Neural cell (in vitro differentiated cells): ENCODE data around the gene KRTAP4-1. TPM values are rescaled to one million over a fixed set of nuclear protein-coding genes. Genes with fewer than 3 reads are reported as not detected.

Experiments used
- polyA plus RNA-seq: library from polyadenylated mRNA; depleted of rRNA; stranded (reverse); fragments of >200 nt; gene quantifications from 2 replicates; pipeline ENCODE4 v1.2.3, GENCODE V29; 2014
- small RNA-seq, 3 experiments: library from RNA; depleted of rRNA; stranded (forward); fragments of <200 nt; gene quantifications; one replicate each; pipeline ENCODE3, GENCODE V24; 2012

Gene KRTAP4-1
- polyA plus RNA-seq, 1 donor from 2014 or later = not detected

Small RNAs within 50 kb of the gene (small RNA-seq; reads per million reads assigned to genes)
- 0 reads per million in 3 experiments for gene KRTAP4-17P

Other genes with a start within 250 kb of the KRTAP4-1 start
- 0.37 and 0.86 TPM in 2 replicates for gene KRT23, start 247.3 kb downstream of the KRTAP4-1 start, polyA plus RNA-seq
- gene KRT39, start 218.0 kb downstream of the KRTAP4-1 start, polyA plus RNA-seq = not detected in 2 replicates
- not detected in 2 replicates for gene KRT40, start 200.6 kb downstream of the KRTAP4-1 start, polyA plus RNA-seq
- gene KRTAP3-3, start 190.7 kb downstream of the KRTAP4-1 start, polyA plus RNA-seq = not detected in 2 replicates
- not detected in 2 replicates for gene KRTAP3-2, start 185.0 kb downstream of the KRTAP4-1 start, polyA plus RNA-seq
- not detected in 2 replicates for gene KRTAP3-1, start 175.8 kb downstream of the KRTAP4-1 start, polyA plus RNA-seq
- gene KRTAP1-5, start 157.7 kb downstream of the KRTAP4-1 start, polyA plus RNA-seq = not detected in 2 replicates
- not detected in 2 replicates for gene KRTAP1-4, start 154.7 kb downstream of the KRTAP4-1 start, polyA plus RNA-seq
- not detected in 2 replicates for gene KRTAP1-3, start 150.0 kb downstream of the KRTAP4-1 start, polyA plus RNA-seq
- gene KRTAP1-1, start 143.5 kb downstream of the KRTAP4-1 start, polyA plus RNA-seq = not detected in 2 replicates
- gene KRTAP2-1, start 137.6 kb downstream of the KRTAP4-1 start, polyA plus RNA-seq = not detected in 2 replicates
- gene KRTAP2-2, start 129.7 kb downstream of the KRTAP4-1 start, polyA plus RNA-seq = not detected in 2 replicates
- gene KRTAP2-3, start 124.8 kb downstream of the KRTAP4-1 start, polyA plus RNA-seq = not detected in 2 replicates
- not detected in 2 replicates for gene KRTAP2-4, start 119.0 kb downstream of the KRTAP4-1 start, polyA plus RNA-seq
- gene KRTAP4-7, start 100.8 kb downstream of the KRTAP4-1 start, polyA plus RNA-seq = not detected in 2 replicates
- gene KRTAP4-8, start 86.8 kb downstream of the KRTAP4-1 start, polyA plus RNA-seq = not detected in 2 replicates
- not detected in 2 replicates for gene KRTAP4-16, start 82.7 kb downstream of the KRTAP4-1 start, polyA plus RNA-seq
- gene KRTAP4-9, start 79.5 kb downstream of the KRTAP4-1 start, polyA plus RNA-seq = not detected in 2 replicates
- gene KRTAP4-11, start 66.5 kb downstream of the KRTAP4-1 start, polyA plus RNA-seq = not detected in 2 replicates
- gene KRTAP4-12, start 60.7 kb downstream of the KRTAP4-1 start, polyA plus RNA-seq = not detected in 2 replicates
- gene KRTAP4-6, start 44.4 kb downstream of the KRTAP4-1 start, polyA plus RNA-seq = not detected in 2 replicates
- gene KRTAP4-5, start 35.1 kb downstream of the KRTAP4-1 start, polyA plus RNA-seq = not detected in 2 replicates
- gene KRTAP4-4, start 24.2 kb downstream of the KRTAP4-1 start, polyA plus RNA-seq = not detected in 2 replicates
- gene KRTAP4-3, start 16.7 kb downstream of the KRTAP4-1 start, polyA plus RNA-seq = not detected in 2 replicates
- gene KRTAP4-2, start 6.7 kb downstream of the KRTAP4-1 start, polyA plus RNA-seq = not detected in 2 replicates
- not detected in 2 replicates for gene KRTAP9-1, start 5.0 kb upstream of the KRTAP4-1 start, polyA plus RNA-seq
- not detected in 2 replicates for gene KRTAP9-2, start 41.7 kb upstream of the KRTAP4-1 start, polyA plus RNA-seq
- gene KRTAP9-3, start 47.5 kb upstream of the KRTAP4-1 start, polyA plus RNA-seq = not detected in 2 replicates
- not detected in 2 replicates for gene KRTAP9-8, start 53.1 kb upstream of the KRTAP4-1 start, polyA plus RNA-seq
- gene KRTAP9-4, start 64.8 kb upstream of the KRTAP4-1 start, polyA plus RNA-seq = not detected in 2 replicates
- gene KRTAP9-9, start 70.5 kb upstream of the KRTAP4-1 start, polyA plus RNA-seq = not detected in 2 replicates
- gene KRTAP9-6, start 80.5 kb upstream of the KRTAP4-1 start, polyA plus RNA-seq = not detected in 2 replicates
- not detected in 2 replicates for gene KRTAP9-7, start 90.8 kb upstream of the KRTAP4-1 start, polyA plus RNA-seq
- gene KRTAP29-1, start 117.9 kb upstream of the KRTAP4-1 start, polyA plus RNA-seq = not detected in 2 replicates
- gene KRTAP16-1, start 124.4 kb upstream of the KRTAP4-1 start, polyA plus RNA-seq = not detected in 2 replicates
- gene KRTAP17-1, start 130.8 kb upstream of the KRTAP4-1 start, polyA plus RNA-seq = not detected in 2 replicates
- gene KRT33A, start 165.9 kb upstream of the KRTAP4-1 start, polyA plus RNA-seq = not detected in 2 replicates
- gene KRT33B, start 184.9 kb upstream of the KRTAP4-1 start, polyA plus RNA-seq = not detected in 2 replicates
- not detected in 2 replicates for gene KRT34, start 197.4 kb upstream of the KRTAP4-1 start, polyA plus RNA-seq
- not detected in 2 replicates for gene KRT31, start 212.7 kb upstream of the KRTAP4-1 start, polyA plus RNA-seq
- gene KRT37, start 239.7 kb upstream of the KRTAP4-1 start, polyA plus RNA-seq = not detected in 2 replicates